Measurements from ENCODE around the gene TM9SF3.
A peak's percentile ranks its signal among the peaks of the same experiment; 100 is the strongest.

The TM9SF3 gene

GRCh38 chr10:96470116-96470743 lies 116.6 kb downstream of the TM9SF3 start:
- peak; percentile 90 for DNase-seq (ENCODE audit: low spot score)

- DNase-seq (ENCODE audit: low spot score) = no peak
Observed at GRCh38 chr10:96468845-96469244, 118.0 kb downstream of the TM9SF3 start.

Data from pons (tissue), 1 donor.